SK-N-SH treated with all-trans-retinoic acid at 6 μM for 48 hours (cell line): ENCODE measurements around the gene B4GALT6.

Source experiments
- ATAC-seq: fragments of 200-7000 bp; cut with Tn5 transposase; 3 replicates; pipeline ENCODE4 v1.9.1; 2020; ENCODE audit warnings: mild to moderate bottlenecking, moderate library complexity
- ARNTL ChIP-seq: fragments of 450-650 bp; formaldehyde crosslinking; IDR thresholded peaks from 2 replicates; pipeline ENCODE4 v1.5.0; 2020; ENCODE audit warnings: low read depth, mild to moderate bottlenecking, moderate library complexity, borderline replicate concordance
- BACH2 ChIP-seq: fragments of 250-450 bp; sonication (Bioruptor Pico); IDR thresholded peaks from 2 replicates; pipeline ENCODE4 v1.9.0; 2021; ENCODE audit warnings: mild to moderate bottlenecking, borderline replicate concordance
- CREB5 ChIP-seq: fragments of 250-450 bp; sonication (Bioruptor Pico); IDR thresholded peaks from 2 replicates; pipeline ENCODE4 v1.5.1; 2020; ENCODE audit warnings: low read depth, mild to moderate bottlenecking, moderate library complexity
- CSDC2 ChIP-seq: fragments of 250-450 bp; sonication (Bioruptor Pico); IDR thresholded peaks from 2 replicates; pipeline ENCODE4 v1.5.0; 2020; ENCODE audit warnings: mild to moderate bottlenecking, moderate library complexity
- ESRRG ChIP-seq: fragments of 250-450 bp; sonication (Bioruptor Pico); IDR thresholded peaks from 2 replicates; pipeline ENCODE4 v1.6.1; 2021; ENCODE audit warnings: mild to moderate bottlenecking
- GLIS3 ChIP-seq: fragments of 250-450 bp; sonication (Bioruptor Pico); IDR thresholded peaks from 2 replicates; pipeline ENCODE4 v1.5.0; 2020; ENCODE audit warnings: mild to moderate bottlenecking, moderate library complexity
- ISL1 ChIP-seq: fragments of 250-450 bp; sonication (Bioruptor Pico); IDR thresholded peaks from 2 replicates; pipeline ENCODE4 v2.1.2; 2022; ENCODE audit warnings: mild to moderate bottlenecking, moderate library complexity
- OSR1 ChIP-seq: fragments of 250-450 bp; sonication (Bioruptor Pico); IDR thresholded peaks from 2 replicates; pipeline ENCODE4 v1.8.0; 2022; ENCODE audit warnings: moderate library complexity, mild to moderate bottlenecking, inconsistent platforms
- POU6F1 ChIP-seq: fragments of 250-450 bp; sonication (Bioruptor Pico); IDR thresholded peaks from 2 replicates; pipeline ENCODE4 v1.8.0; 2021; ENCODE audit warnings: low read depth, mild to moderate bottlenecking, moderate library complexity, borderline replicate concordance
- RARB ChIP-seq: fragments of 250-450 bp; sonication (Bioruptor Pico); IDR thresholded peaks from 2 replicates; pipeline ENCODE4 v1.8.0; 2021; ENCODE audit warnings: mild to moderate bottlenecking, moderate library complexity
- SNAI2 ChIP-seq: fragments of 250-450 bp; sonication (Bioruptor Pico); IDR thresholded peaks from 2 replicates; pipeline ENCODE4 v1.5.0; 2020; ENCODE audit warnings: mild to moderate bottlenecking, moderate library complexity
- TCF4 ChIP-seq: fragments of 250-450 bp; sonication (Bioruptor Pico); IDR thresholded peaks from 2 replicates; pipeline ENCODE4 v1.8.0; 2021; ENCODE audit warnings: mild to moderate bottlenecking, moderate library complexity, borderline replicate concordance
- TOX ChIP-seq: fragments of 250-450 bp; sonication (Bioruptor Pico); IDR thresholded peaks from 2 replicates; pipeline ENCODE4 v1.8.0; 2021; ENCODE audit warnings: mild to moderate bottlenecking, moderate library complexity, borderline replicate concordance
- TSHZ2 ChIP-seq: fragments of 250-450 bp; sonication (Bioruptor Pico); IDR thresholded peaks from 2 replicates; pipeline ENCODE4 v1.5.0; 2020; ENCODE audit warnings: mild to moderate bottlenecking, moderate library complexity
- ZFP3 ChIP-seq: fragments of 250-450 bp; sonication (Bioruptor Pico); IDR thresholded peaks from 2 replicates; pipeline ENCODE4 v1.5.0; 2020; ENCODE audit warnings: mild to moderate bottlenecking, moderate library complexity
- ZFP30 ChIP-seq: fragments of 450-650 bp; formaldehyde crosslinking; IDR thresholded peaks from 2 replicates; pipeline ENCODE4 v1.5.0; 2022; ENCODE audit warnings: mild to moderate bottlenecking, moderate library complexity
- ZNF70 ChIP-seq: fragments of 450-650 bp; formaldehyde crosslinking; IDR thresholded peaks from 2 replicates; pipeline ENCODE4 v1.5.0; 2020; ENCODE audit warnings: mild to moderate bottlenecking, moderate library complexity
- ZNF8 ChIP-seq: fragments of 450-650 bp; formaldehyde crosslinking; IDR thresholded peaks from 2 replicates; pipeline ENCODE4 v1.5.0; 2020; ENCODE audit warnings: mild to moderate bottlenecking, moderate library complexity
- TF ChIP-seq, protein P1 (sequence below): fragments of 250-450 bp; sonication (Bioruptor Pico); IDR thresholded peaks from 2 replicates; pipeline ENCODE4 v1.5.1; 2021; ENCODE audit warnings: mild to moderate bottlenecking, moderate library complexity
- TF ChIP-seq, protein P2 (sequence below): fragments of 250-450 bp; sonication (Bioruptor Pico); IDR thresholded peaks from 2 replicates; pipeline ENCODE4 v1.8.0; 2020; ENCODE audit warnings: mild to moderate bottlenecking, moderate library complexity, borderline replicate concordance

The B4GALT6 gene

DNA sequence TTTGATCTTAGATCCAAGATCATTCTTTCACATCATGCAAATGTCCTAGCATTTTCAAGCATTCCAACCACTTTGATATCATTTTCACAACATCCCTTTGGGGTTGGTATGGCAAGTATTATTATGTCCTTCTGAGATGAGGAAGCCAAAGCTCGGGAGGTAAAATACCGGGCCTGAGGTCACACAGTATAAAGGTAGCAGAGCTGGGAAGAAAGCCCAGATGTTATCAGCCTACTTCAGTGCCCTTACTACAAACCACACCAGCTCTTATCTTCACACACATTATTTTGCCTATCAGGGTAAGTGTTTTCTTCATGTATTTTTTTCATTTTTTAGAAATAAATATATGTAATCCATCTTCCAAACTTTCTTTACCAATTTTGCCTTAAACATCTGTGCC, 4.2 kb upstream of the B4GALT6 start:
- no peak for ATAC-seq
- TF ChIP-seq, protein P1, sequence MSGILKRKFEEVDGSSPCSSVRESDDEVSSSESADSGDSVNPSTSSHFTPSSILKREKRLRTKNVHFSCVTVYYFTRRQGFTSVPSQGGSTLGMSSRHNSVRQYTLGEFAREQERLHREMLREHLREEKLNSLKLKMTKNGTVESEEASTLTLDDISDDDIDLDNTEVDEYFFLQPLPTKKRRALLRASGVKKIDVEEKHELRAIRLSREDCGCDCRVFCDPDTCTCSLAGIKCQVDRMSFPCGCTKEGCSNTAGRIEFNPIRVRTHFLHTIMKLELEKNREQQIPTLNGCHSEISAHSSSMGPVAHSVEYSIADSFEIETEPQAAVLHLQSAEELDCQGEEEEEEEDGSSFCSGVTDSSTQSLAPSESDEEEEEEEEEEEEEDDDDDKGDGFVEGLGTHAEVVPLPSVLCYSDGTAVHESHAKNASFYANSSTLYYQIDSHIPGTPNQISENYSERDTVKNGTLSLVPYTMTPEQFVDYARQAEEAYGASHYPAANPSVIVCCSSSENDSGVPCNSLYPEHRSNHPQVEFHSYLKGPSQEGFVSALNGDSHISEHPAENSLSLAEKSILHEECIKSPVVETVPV (CRISPR knock-in tag) = no peak
- no peak for TF ChIP-seq CREB5 (CRISPR knock-in tag)
- TF ChIP-seq ESRRG (CRISPR knock-in tag) = no peak
- no peak for TF ChIP-seq ARNTL (CRISPR knock-in tag)
- TF ChIP-seq ZFP3 (CRISPR knock-in tag) = no peak
- TF ChIP-seq ZFP30 (CRISPR knock-in tag) = no peak
- TF ChIP-seq OSR1 (CRISPR knock-in tag) = no peak
- TF ChIP-seq SNAI2 (CRISPR knock-in tag) = no peak
- no peak for TF ChIP-seq ZNF70
- TF ChIP-seq TCF4 (CRISPR knock-in tag) = no peak
- no peak for TF ChIP-seq RARB

- ATAC-seq = no peak
- no peak for TF ChIP-seq ARNTL (CRISPR knock-in tag)
- TF ChIP-seq, protein P2, sequence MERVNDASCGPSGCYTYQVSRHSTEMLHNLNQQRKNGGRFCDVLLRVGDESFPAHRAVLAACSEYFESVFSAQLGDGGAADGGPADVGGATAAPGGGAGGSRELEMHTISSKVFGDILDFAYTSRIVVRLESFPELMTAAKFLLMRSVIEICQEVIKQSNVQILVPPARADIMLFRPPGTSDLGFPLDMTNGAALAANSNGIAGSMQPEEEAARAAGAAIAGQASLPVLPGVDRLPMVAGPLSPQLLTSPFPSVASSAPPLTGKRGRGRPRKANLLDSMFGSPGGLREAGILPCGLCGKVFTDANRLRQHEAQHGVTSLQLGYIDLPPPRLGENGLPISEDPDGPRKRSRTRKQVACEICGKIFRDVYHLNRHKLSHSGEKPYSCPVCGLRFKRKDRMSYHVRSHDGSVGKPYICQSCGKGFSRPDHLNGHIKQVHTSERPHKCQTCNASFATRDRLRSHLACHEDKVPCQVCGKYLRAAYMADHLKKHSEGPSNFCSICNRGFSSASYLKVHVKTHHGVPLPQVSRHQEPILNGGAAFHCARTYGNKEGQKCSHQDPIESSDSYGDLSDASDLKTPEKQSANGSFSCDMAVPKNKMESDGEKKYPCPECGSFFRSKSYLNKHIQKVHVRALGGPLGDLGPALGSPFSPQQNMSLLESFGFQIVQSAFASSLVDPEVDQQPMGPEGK (CRISPR knock-in tag) = no peak
- no peak for TF ChIP-seq TCF4 (CRISPR knock-in tag)
- TF ChIP-seq ZNF8 (CRISPR knock-in tag) = no peak
- TF ChIP-seq TOX (CRISPR knock-in tag) = no peak
- TF ChIP-seq SNAI2 (CRISPR knock-in tag) = no peak
- no peak for TF ChIP-seq TSHZ2 (CRISPR knock-in tag)
- TF ChIP-seq POU6F1 (CRISPR knock-in tag) = no peak
- no peak for TF ChIP-seq ESRRG (CRISPR knock-in tag)
- no peak for TF ChIP-seq GLIS3 (CRISPR knock-in tag)
- no peak for TF ChIP-seq BACH2 (CRISPR knock-in tag)
- TF ChIP-seq OSR1 (CRISPR knock-in tag) = no peak
- no peak for TF ChIP-seq ZFP30 (CRISPR knock-in tag)
- no peak for TF ChIP-seq CSDC2 (CRISPR knock-in tag)
- TF ChIP-seq RARB = no peak
- TF ChIP-seq CREB5 (CRISPR knock-in tag) = no peak
- no peak for TF ChIP-seq ISL1
Observed at GRCh38 chr18:31686986-31687928, 2.9 kb upstream of the B4GALT6 start.
